Measurements from ENCODE around the gene PPP1R15A.

The PPP1R15A gene

DNA sequence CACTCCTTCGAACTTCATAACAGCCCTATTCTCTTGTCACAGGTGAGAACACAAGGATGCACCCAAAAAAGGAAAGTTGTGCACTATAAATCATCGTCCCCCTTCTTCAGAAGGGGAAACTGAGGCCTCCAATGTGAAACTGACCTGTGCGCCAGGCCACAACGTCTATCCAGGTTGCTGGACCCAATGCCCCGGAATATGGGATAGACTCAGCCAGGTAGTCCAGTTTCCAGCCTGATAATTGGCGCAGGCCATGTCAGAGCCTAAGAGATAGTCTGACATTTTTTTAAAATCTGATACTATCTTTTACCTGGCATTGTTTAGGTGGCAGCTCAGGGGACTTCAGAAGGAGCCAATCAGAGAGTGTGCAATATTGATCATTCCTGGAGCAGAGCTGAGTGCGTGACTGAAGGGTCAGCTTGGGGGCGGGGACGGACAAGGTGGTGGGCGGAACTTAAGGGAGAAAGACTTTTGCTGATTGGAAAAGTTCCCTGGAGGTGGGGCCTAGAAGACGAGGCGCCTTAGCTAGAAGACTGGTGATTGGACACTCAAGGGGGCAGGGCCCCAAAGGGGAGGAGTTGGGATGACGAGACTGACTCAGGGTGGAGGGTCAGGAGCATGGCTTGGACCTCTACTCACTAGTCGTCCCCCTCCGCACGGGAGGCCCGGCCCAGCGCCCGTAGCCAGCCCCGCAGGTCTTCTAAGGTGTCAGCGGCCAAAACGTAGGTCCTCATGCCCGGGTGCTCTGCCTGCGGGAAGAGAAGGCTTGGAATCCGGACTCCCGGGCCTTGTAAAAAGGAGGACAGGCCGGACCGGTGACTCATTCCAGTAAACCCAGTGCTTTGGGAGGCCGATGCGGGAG lies 12.3 kb upstream of the PPP1R15A start:
- ChIA-PET POLR2A (no interaction called here), CTCF (interaction anchor here (1.0 kb wide), 1 partner anchor 18 kb away, joined by 3 read pairs; no protein-coding TSS in a partner anchor)
- no peak overlapping the region for H3K4me3 ChIP-seq (ENCODE audit: low read depth, low read length)
- DNase-seq (ENCODE audit: low read depth, low spot score): no peak
- TF ChIP-seq, protein P1, sequence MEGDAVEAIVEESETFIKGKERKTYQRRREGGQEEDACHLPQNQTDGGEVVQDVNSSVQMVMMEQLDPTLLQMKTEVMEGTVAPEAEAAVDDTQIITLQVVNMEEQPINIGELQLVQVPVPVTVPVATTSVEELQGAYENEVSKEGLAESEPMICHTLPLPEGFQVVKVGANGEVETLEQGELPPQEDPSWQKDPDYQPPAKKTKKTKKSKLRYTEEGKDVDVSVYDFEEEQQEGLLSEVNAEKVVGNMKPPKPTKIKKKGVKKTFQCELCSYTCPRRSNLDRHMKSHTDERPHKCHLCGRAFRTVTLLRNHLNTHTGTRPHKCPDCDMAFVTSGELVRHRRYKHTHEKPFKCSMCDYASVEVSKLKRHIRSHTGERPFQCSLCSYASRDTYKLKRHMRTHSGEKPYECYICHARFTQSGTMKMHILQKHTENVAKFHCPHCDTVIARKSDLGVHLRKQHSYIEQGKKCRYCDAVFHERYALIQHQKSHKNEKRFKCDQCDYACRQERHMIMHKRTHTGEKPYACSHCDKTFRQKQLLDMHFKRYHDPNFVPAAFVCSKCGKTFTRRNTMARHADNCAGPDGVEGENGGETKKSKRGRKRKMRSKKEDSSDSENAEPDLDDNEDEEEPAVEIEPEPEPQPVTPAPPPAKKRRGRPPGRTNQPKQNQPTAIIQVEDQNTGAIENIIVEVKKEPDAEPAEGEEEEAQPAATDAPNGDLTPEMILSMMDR (IDR thresholded peaks at IDR 0.05; ENCODE audit: insufficient read depth, low read length, missing control alignments): no peak

DNA sequence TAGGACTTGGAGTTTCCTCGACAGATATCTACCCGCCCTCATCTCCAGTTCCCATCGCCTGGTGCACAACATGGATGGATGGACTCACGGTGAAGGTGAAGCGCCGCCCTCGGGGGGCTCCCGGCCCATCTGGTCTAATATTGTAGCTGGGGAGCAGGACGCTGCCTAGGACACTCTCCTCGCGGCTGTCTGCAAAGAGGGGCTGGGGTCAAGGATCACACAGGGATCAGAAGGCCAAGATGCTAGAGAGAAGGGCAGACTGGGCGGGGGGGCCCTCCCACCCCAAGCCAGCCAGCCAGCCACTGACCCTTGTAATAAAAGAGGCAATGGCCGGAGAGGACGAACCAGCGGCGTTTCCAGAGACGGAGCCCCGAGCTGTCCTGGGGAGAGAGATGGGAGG lies 10.9 kb upstream of the PPP1R15A start:
- TF ChIP-seq, protein P1 (IDR thresholded peaks at IDR 0.05; ENCODE audit: insufficient read depth, low read length, missing control alignments): no peak
- DNase-seq (ENCODE audit: low read depth, low spot score): no peak
- POLR2A ChIA-PET: no interaction called here
- no peak overlapping the region for H3K4me3 ChIP-seq (ENCODE audit: low read depth, low read length)
- CTCF ChIA-PET: interaction anchor here (2.4 kb wide), 1 partner anchor 19 kb away, joined by 8 read pairs; no protein-coding TSS in a partner anchor

- TF ChIP-seq, protein P1 (IDR thresholded peaks at IDR 0.05; ENCODE audit: insufficient read depth, low read length, missing control alignments): no peak
- CTCF ChIA-PET: interaction anchor here (2.4 kb wide), 1 partner anchor 21 kb away, joined by 8 read pairs; no protein-coding TSS in a partner anchor
- no peak for DNase-seq (ENCODE audit: low read depth, low spot score)
- no peak overlapping the region for H3K4me3 ChIP-seq (ENCODE audit: low read depth, low read length)
- POLR2A ChIA-PET: no interaction called here
Measured at GRCh38 chr19:48862827-48863226, 9.4 kb upstream of the PPP1R15A start.

GRCh38 chr19:48866692-48867091 lies 5.5 kb upstream of the PPP1R15A start:
- ChIA-PET POLR2A (no interaction called here), CTCF (interaction anchor here (1.0 to 4.4 kb wide), 6 partner anchors 10 to 78 kb away, joined by 3 to 21 read pairs (median 5); no protein-coding TSS in a partner anchor)
- DNase-seq (ENCODE audit: low read depth, low spot score): no peak
- TF ChIP-seq, protein P1 (IDR thresholded peaks at IDR 0.05; ENCODE audit: insufficient read depth, low read length, missing control alignments): no peak
- H3K4me3 ChIP-seq (ENCODE audit: low read depth, low read length): no peak overlapping the region; the same call in 1 of the 2 replicates

DNA sequence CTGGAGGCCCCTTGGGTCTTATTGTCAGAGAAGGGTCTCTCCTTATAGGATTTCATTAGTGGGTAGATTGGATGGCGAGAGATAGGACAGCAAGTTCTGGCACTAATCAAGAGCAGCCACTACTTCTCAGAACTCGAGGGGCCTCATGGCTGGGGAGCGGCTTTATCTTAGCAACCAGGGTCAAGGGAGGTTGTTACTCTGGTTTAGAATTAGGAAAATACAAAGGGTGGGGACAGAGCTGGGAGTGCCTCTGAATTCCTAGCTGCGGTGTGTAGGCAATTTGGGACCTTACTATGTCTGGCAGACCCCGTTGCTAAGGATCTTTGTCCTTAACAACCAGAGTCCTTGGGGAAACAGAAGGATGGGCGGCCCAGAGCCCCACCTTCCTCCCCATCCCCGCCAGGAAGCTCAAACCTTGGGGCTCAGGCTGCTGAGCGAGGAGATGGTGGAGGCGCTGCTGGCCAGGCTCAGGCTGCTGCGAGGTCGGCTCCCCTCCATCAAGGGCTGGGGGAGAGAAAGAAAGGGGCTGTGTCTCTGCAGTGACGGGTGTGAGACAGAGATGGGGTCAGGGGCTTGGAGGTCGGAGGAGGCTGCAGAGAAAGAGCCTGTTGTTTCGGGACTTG lies 5.0 kb upstream of the PPP1R15A start:
- peak overlapping the region; percentile 49 for H3K4me3 ChIP-seq (ENCODE audit: low read depth, low read length)
- TF ChIP-seq, protein P1 (IDR thresholded peaks at IDR 0.05; ENCODE audit: insufficient read depth, low read length, missing control alignments): no peak
- POLR2A ChIA-PET: no interaction called here
- CTCF ChIA-PET: interaction anchor here (1.0 to 4.4 kb wide), 7 partner anchors 10 to 103 kb away, joined by 3 to 21 read pairs (median 6); no protein-coding TSS in a partner anchor
- no peak for DNase-seq (ENCODE audit: low read depth, low spot score)

- TF ChIP-seq, protein P1 (IDR thresholded peaks at IDR 0.05; ENCODE audit: insufficient read depth, low read length, missing control alignments): no peak
- ChIA-PET CTCF (interaction anchor here (1.1 to 4.4 kb wide), 6 partner anchors 11 to 103 kb away, joined by 3 to 21 read pairs (median 6); no protein-coding TSS in a partner anchor), POLR2A (interaction anchor here (0.7 to 1.8 kb wide), 2 partner anchors 100 to 410 kb away, joined by 3 to 4 read pairs; no protein-coding TSS in a partner anchor)
- H3K4me3 ChIP-seq (ENCODE audit: low read depth, low read length): peak overlapping the region; percentile 49
- no peak for DNase-seq (ENCODE audit: low read depth, low spot score)
Measured at GRCh38 chr19:48867746-48868113, 4.5 kb upstream of the PPP1R15A start.
